B cell (primary cell): ENCODE data around the gene BAHCC1.

ENCODE experiments used
- CTCF ChIP-seq: fragments of 200-600 bp; IDR thresholded peaks from one replicate; pipeline ENCODE4 v1.8.0; 2022; ENCODE audit warnings: antibody characterized with exemption, mild to moderate bottlenecking
- EZH2 ChIP-seq: IDR thresholded peaks from 2 replicates; pipeline ENCODE4 v1.6.1; 2012; ENCODE audit warnings: borderline replicate concordance, low read depth, mild to moderate bottlenecking, moderate library complexity, low read length; ENCODE audit not compliant: insufficient read depth, poor library complexity, severe bottlenecking

DNA sequence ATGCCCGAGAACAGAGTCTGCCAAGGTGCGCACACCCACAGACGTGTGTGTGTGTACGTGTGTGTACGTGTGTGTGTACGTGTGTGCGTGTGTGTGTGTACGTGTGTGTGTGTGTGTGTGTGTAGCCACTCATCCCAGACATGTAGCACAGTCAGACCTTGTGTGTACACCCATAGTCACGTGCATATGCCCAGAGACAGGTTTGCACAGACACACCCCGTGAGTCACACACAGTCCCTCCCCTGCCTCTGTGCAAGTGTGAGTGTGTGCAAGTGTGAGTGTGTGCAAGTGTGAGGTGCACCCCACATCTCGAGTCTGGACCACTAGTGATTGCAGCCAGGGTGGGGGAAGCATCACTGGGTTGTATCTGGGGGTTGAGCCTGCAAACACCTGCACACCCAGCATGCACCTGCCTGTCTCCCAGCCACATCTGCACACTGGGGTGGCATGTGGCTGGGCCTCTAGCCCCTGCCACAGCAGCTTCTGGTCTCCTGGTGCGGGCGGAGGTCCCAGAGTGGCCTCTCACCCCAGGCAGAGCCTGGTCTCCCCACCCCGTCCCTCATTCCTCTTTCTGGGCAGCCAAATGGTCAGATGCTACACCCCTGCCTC is 23.6 kb downstream of the BAHCC1 start:
- TF ChIP-seq CTCF: no peak
- TF ChIP-seq EZH2: no peak
